ENCODE measurements around the gene NOC3L. TPM values are rescaled to one million over a fixed set of nuclear protein-coding genes. Genes with fewer than 3 reads are reported as not detected.
A peak's percentile ranks its signal among the peaks of the same experiment; 100 is the strongest.
"Not testable (repeated sequence)": the region's sequence is repeated elsewhere in the genome, so short reads cannot be mapped to it uniquely, and the experiment has no call there.

The NOC3L gene
- total RNA-seq (2014; rRNA removed; shearing (Covaris generic)) = 31.6 and 40.4 TPM in 2 replicates

GRCh38 chr10:94362360-94363250, at the start of gene NOC3L:
NOC3L (minus strand) TSS chr10:94362939; CDS start chr10:94362838, 101 bp downstream.
- peak; percentile 91 for DNase-seq (ENCODE audit: low read depth)

- DNase-seq (ENCODE audit: low read depth) = no peak
Observed at GRCh38 chr10:94412449-94412848, 49.7 kb upstream of the NOC3L start.

- DNase-seq (ENCODE audit: low read depth) = no peak
Observed at GRCh38 chr10:94411304-94411703, 48.6 kb upstream of the NOC3L start.

- no peak for DNase-seq (ENCODE audit: low read depth)
Observed at GRCh38 chr10:94409021-94409657, 46.4 kb upstream of the NOC3L start.

- no peak for DNase-seq (ENCODE audit: low read depth)
Observed at GRCh38 chr10:94407668-94408067, 44.9 kb upstream of the NOC3L start.

- no peak for DNase-seq (ENCODE audit: low read depth)
Observed at GRCh38 chr10:94405406-94405805, 42.7 kb upstream of the NOC3L start.

GRCh38 chr10:94403380-94404213, 40.9 kb upstream of the NOC3L start:
- peak; percentile 76 for DNase-seq (ENCODE audit: low read depth)

GRCh38 chr10:94402843-94403379, 40.2 kb upstream of the NOC3L start:
- DNase-seq (ENCODE audit: low read depth) = peak; percentile 45

GRCh38 chr10:94402204-94402842, 39.6 kb upstream of the NOC3L start, which contains the start of gene TBC1D12:
TBC1D12 (plus strand) TSS chr10:94402541; CDS start chr10:94402614, 73 bp downstream.
- peak; percentile 95 for DNase-seq (ENCODE audit: low read depth)

GRCh38 chr10:94398762-94399161, 36.0 kb upstream of the NOC3L start:
- DNase-seq (ENCODE audit: low read depth) = no peak

- peak; percentile 80 for DNase-seq (ENCODE audit: low read depth)
Observed at GRCh38 chr10:94397549-94398370, 35.0 kb upstream of the NOC3L start.

GRCh38 chr10:94392117-94392516, 29.4 kb upstream of the NOC3L start:
- not testable (repeated sequence) for DNase-seq (ENCODE audit: low read depth)

- not testable (repeated sequence) for DNase-seq (ENCODE audit: low read depth)
Observed at GRCh38 chr10:94385733-94386132, 23.0 kb upstream of the NOC3L start.

- DNase-seq (ENCODE audit: low read depth) = no peak
Observed at GRCh38 chr10:94383530-94383929, 20.8 kb upstream of the NOC3L start.

- DNase-seq (ENCODE audit: low read depth) = no peak
Observed at GRCh38 chr10:94376865-94377264, 14.1 kb upstream of the NOC3L start.

- no peak for DNase-seq (ENCODE audit: low read depth)
Observed at GRCh38 chr10:94375374-94375773, 12.6 kb upstream of the NOC3L start.

GRCh38 chr10:94370501-94370900, 7.8 kb upstream of the NOC3L start:
- DNase-seq (ENCODE audit: low read depth) = no peak

GRCh38 chr10:94366382-94366781, 3.6 kb upstream of the NOC3L start:
- no peak for DNase-seq (ENCODE audit: low read depth)

GRCh38 chr10:94364482-94364881, 1.7 kb upstream of the NOC3L start:
- no peak for DNase-seq (ENCODE audit: low read depth)

GRCh38 chr10:94363251-94363565, 469 bp upstream of the NOC3L start:
- DNase-seq (ENCODE audit: low read depth) = no peak
